Activated CD4-positive, alpha-beta T cell treated with anti-CD3 and anti-CD28 coated beads, Interleukin-2, Interleukin-6, amounts not matched to agents 100 ng/mL and 50 ng/mL, durations not matched to agents 16 hours and 8 hours (primary cell): Measurements from ENCODE around the gene SLC25A38.

Experiments
- DNase-seq: peaks from one replicate; pipeline ENCODE4 v3.0.0-alpha.2; 2020

SLC25A38 gene

GRCh38 chr3:39438880-39439279 is 55.7 kb downstream of the SLC25A38 start:
- DNase-seq: no peak

GRCh38 chr3:39440316-39440715 is 57.1 kb downstream of the SLC25A38 start:
- DNase-seq: no peak

- no peak for DNase-seq
Measured at GRCh38 chr3:39443530-39443929, 60.4 kb downstream of the SLC25A38 start.

DNA sequence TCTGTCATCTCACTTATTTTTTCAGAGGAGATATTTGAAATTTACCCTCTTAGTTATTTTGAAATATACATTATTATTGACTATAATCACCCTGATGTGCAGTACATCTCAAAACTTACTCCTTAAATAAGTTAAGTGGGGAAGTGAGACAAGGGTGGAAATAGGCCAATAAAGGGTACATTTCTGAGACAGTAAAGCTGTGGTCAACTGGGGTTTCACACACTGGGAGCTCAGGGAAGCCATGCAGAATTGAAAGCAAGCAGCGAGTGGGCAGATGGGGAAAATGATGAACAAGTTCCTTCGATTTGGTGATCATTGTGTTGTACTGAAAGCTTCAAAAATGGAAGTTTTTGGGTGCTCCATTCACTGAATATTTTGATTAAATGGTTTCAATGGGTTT is 62.8 kb downstream of the SLC25A38 start:
- DNase-seq: no peak

GRCh38 chr3:39446444-39446843 is 63.3 kb downstream of the SLC25A38 start:
- DNase-seq: no peak
